GM13976 (cell line): ENCODE data around the gene WNT4.

Experiments
- DNase-seq: peaks from one replicate; pipeline ENCODE4 v3.0.0; 2012; ENCODE audit warnings: low spot score
- in situ Hi-C: fragments of 300-500 bp; cut with MboI; formaldehyde crosslinking; loops from one replicate; pipeline ENCODE4 v1.12.0; 2022; ENCODE audit warnings: low sequenced_read_pairs, mixed read lengths, inconsistent platforms; ENCODE audit not compliant: unreplicated experiment
- TF ChIP-seq, protein P1 (sequence below): IDR thresholded peaks from 2 replicates; pipeline ENCODE4 v1.5.1; 2012; ENCODE audit warnings: borderline replicate concordance, mild to moderate bottlenecking; ENCODE audit not compliant: insufficient read depth; ENCODE audit errors: extremely low read depth, missing control alignments, control extremely low read depth

Gene WNT4

DNA sequence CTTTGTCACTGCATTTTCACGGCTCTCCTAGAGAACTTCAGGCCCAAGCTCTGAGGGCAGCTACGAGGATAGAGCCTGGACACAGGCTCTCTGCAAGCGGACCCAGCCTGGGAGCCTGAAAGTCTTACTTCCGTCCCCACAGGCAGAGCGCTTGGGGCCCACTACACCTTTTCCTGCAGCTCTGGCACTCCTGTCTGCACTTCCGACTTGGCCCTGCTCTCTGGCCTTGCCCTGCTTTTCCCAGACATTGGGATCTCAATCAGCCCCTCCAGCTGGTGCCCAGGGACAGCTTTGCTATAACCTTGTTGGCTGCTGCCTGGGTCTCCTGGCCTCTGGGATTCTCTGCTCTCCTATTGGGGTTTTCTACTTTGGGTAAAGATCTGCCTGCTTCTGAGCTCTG, 27.6 kb downstream of the WNT4 start:
- no peak for DNase-seq
- TF ChIP-seq, protein P1, sequence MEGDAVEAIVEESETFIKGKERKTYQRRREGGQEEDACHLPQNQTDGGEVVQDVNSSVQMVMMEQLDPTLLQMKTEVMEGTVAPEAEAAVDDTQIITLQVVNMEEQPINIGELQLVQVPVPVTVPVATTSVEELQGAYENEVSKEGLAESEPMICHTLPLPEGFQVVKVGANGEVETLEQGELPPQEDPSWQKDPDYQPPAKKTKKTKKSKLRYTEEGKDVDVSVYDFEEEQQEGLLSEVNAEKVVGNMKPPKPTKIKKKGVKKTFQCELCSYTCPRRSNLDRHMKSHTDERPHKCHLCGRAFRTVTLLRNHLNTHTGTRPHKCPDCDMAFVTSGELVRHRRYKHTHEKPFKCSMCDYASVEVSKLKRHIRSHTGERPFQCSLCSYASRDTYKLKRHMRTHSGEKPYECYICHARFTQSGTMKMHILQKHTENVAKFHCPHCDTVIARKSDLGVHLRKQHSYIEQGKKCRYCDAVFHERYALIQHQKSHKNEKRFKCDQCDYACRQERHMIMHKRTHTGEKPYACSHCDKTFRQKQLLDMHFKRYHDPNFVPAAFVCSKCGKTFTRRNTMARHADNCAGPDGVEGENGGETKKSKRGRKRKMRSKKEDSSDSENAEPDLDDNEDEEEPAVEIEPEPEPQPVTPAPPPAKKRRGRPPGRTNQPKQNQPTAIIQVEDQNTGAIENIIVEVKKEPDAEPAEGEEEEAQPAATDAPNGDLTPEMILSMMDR: no peak
- in situ Hi-C loops: no loop called here

DNA sequence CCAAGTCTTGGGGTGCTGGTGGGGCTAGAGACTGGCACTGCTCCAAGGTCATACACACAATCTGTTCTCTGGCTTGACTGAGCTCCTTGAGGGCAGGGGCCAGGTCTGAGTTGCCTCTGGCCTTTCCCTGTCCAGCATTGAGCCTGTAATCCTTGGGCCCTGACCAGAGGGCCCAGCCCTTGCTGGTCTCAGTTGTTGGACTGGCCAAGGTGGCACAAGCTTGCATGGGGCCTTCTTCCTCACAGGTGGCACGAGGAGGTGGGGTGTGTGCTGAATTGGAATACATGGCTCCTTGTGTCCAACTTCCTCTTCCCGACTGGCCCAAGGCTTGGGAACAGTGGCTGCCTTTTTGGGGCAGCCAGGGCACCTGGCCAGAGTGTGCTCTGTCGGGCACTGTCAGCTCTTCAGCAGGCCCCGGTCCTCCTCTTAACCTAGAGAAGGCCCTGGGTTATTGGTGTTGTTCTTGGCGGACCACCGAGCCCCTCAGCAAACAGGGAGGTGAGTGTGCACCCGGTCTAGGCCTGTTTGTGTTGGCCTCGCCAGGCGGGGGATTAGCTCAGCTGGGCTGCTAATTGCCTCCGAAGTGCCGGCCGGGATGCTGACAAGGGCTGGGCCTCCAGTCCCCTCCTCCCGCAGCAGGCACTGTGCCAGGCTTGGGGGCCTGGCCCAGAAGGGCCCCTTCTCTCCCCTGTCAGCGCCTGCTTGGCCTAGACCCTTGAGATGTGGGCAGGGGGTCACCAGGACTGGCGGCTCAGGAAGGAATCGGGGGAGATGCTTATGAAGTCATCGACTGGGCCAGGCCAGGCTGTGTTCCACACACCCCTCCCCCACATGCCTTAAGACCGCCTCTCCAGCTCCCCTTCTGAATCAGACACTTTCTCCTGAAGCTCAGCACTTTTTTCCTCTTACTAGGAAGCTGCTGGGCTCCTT, 28.5 kb downstream of the WNT4 start:
- in situ Hi-C loops: no loop called here
- no peak for DNase-seq
- TF ChIP-seq, protein P1: no peak

DNA sequence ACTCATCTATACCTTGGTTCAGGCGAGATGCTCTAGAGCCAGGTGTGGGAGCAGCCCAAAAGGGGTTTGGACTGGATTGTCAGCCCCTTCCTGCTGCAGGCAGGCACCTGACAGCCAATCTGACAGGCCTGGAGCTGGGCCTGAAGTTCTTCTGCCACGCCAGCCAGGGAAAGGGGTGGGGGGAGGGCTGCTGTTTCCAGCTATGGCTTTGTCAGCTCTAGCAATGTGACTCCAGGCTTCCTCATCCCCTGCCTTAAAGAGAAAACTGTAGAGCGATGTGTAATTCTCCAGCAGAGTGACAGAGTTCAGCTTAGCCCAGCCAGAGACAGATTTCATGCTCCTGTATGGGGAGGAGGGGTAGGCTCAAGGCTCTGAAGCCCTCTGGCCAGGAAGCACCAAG, 30.3 kb downstream of the WNT4 start:
- in situ Hi-C loops: no loop called here
- TF ChIP-seq, protein P1: no peak
- no peak for DNase-seq

DNA sequence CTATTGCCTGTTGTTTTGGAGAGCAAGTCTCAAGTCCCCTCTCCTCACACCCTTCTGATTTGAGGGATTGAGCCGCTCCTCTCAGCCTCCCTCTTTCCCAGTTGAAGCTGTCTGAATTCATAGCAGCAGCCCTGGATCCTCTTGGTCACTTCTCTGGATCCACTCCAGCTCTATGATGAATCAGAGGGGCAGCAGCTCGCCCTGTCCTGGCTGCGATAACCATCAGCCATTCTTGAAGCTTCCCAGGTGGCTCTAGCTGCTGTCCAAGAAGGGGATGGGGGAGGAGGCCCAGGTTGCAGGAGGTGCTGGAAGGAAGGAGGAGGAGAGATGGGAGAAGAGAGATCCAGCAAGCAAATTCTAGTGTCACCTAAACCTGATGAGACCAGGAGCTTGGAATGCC, 31.3 kb downstream of the WNT4 start:
- DNase-seq: no peak
- TF ChIP-seq, protein P1: no peak
- in situ Hi-C loops: no loop called here

DNA sequence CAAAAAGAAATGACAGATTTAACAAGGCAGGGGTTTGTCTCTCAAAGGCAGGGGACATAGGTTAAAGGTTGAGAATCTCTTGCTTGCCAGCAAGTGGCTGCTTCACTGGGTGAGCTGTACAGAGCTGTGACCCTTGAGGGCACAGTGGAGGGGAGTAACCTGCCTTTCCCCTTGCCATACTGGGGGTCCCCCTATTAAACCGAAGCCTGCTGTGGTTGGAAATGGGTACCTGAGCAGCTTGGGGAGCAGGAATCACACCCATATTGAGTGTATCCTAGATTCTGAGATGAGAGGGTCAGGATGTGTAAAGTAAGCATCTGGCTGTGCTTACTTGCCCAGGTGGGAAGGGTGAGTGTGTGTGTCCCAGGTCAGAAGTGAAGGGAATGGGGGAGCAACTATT, 31.8 kb downstream of the WNT4 start:
- in situ Hi-C loops: no loop called here
- DNase-seq: no peak
- TF ChIP-seq, protein P1: no peak

DNA sequence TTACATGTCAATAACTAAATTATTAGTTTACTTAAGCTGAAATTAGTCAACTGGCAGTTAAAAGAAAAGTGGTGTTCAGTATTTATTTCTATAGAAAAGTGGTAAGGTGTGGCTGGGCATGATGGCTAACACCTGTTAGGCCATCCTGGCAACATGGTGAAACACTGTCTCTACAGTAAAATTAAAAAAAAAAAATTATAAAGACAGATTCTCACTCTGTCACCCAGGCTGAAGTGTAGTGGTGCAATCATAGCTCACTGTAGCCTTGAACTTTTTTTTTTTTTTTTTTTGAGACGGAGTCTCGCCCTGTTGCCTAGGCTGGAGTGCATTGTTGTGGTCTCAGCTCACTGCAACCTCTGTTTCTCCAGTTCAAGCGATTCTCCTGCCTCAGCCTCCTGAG, 32.9 kb downstream of the WNT4 start:
- DNase-seq: no peak
- TF ChIP-seq, protein P1: no peak
- in situ Hi-C loops: no loop called here
